KMS-11 (cell line): ENCODE data around the gene ZNF133.

Experiments
- H2AFZ ChIP-seq: fragments of 200-600 bp; sonication (generic); 2 replicates; pipeline ENCODE4 v1.6.1; 2016; ENCODE audit warnings: antibody characterized with exemption, mixed run types, low read depth
- H3K27ac ChIP-seq: fragments of 200-600 bp; sonication (generic); 2 replicates; pipeline ENCODE4 v1.6.1; 2016; ENCODE audit warnings: mild to moderate bottlenecking, mixed run types
- H3K27me3 ChIP-seq: fragments of 200-600 bp; sonication (generic); 2 replicates; pipeline ENCODE4 v1.6.1; 2017; ENCODE audit warnings: mild to moderate bottlenecking, low read depth, mixed run types, moderate library complexity; ENCODE audit not compliant: insufficient read depth
- H3K36me3 ChIP-seq: fragments of 200-600 bp; sonication (generic); 2 replicates; pipeline ENCODE4 v1.6.1; 2017; ENCODE audit warnings: mild to moderate bottlenecking, mixed run types; ENCODE audit not compliant: insufficient read depth
- H3K4me1 ChIP-seq: fragments of 200-600 bp; sonication (generic); 2 replicates; pipeline ENCODE4 v1.6.1; 2016; ENCODE audit warnings: mild to moderate bottlenecking, low read depth, mixed run types; ENCODE audit not compliant: poor library complexity, severe bottlenecking
- H3K4me2 ChIP-seq: fragments of 200-600 bp; sonication (generic); 2 replicates; pipeline ENCODE4 v1.7.0; 2016; ENCODE audit warnings: mild to moderate bottlenecking, mixed run types
- H3K4me3 ChIP-seq: fragments of 200-600 bp; sonication (generic); IDR thresholded peaks from 2 replicates; pipeline ENCODE4 v1.6.1; 2017; ENCODE audit warnings: low read depth, low read length, mixed read lengths; ENCODE audit not compliant: insufficient read depth
- H3K79me2 ChIP-seq: fragments of 200-600 bp; sonication (generic); 2 replicates; pipeline ENCODE4 v1.6.1; 2016; ENCODE audit warnings: low read depth, mixed run types; ENCODE audit not compliant: insufficient read depth
- H3K9ac ChIP-seq: fragments of 200-600 bp; sonication (generic); 2 replicates; pipeline ENCODE4 v1.6.1; 2016; ENCODE audit warnings: mild to moderate bottlenecking, mixed run types
- H4K20me1 ChIP-seq: fragments of 200-600 bp; sonication (generic); 2 replicates; pipeline ENCODE4 v1.6.1; 2016; ENCODE audit warnings: mild to moderate bottlenecking, mixed run types; ENCODE audit not compliant: insufficient read depth
- CTCF ChIP-seq: fragments of 200-600 bp; sonication (generic); conservative IDR thresholded peaks from 2 replicates; pipeline ENCODE4 v1.6.1; 2017; ENCODE audit warnings: low read depth, mild to moderate bottlenecking, antibody characterized with exemption, low read length, moderate library complexity, mixed read lengths

ZNF133 gene

GRCh38 chr20:18314786-18315406 is 26.6 kb downstream of the ZNF133 start:
- Histone ChIP-seq H3K36me3 (no peaks in the 10 kb centered on the region), H3K4me3 (no peak overlapping the region), H3K79me2 (no peaks in the 10 kb centered on the region), H4K20me1 (no peaks in the 10 kb centered on the region), H3K4me1 (no peaks in the 10 kb centered on the region), H3K27ac (no peak overlapping the region), H3K27me3 (no peaks in the 10 kb centered on the region), H3K4me2 (no peak overlapping the region), H3K9ac (no peak overlapping the region), H2AFZ (no peak overlapping the region)
- TF ChIP-seq CTCF, result no peak

- Histone ChIP-seq H3K4me2 (no peak overlapping the region), H3K27ac (no peak overlapping the region), H3K36me3 (no peaks in the 10 kb centered on the region), H3K4me3 (no peak overlapping the region), H4K20me1 (no peaks in the 10 kb centered on the region), H2AFZ (no peak overlapping the region), H3K27me3 (no peaks in the 10 kb centered on the region), H3K4me1 (no peaks in the 10 kb centered on the region), H3K79me2 (no peaks in the 10 kb centered on the region), H3K9ac (no peak overlapping the region)
- TF ChIP-seq CTCF, result no peak
These were observed 27.8 kb downstream of the ZNF133 start for GRCh38 chr20:18316166-18316565.

- H3K79me2 ChIP-seq, result no peaks in the 10 kb centered on the region
- no peaks in the 10 kb centered on the region for H3K27me3 ChIP-seq
- H3K4me2 ChIP-seq, result no peak overlapping the region
- H3K9ac ChIP-seq, result no peak overlapping the region
- H4K20me1 ChIP-seq, result no peaks in the 10 kb centered on the region
- no peaks in the 10 kb centered on the region for H3K36me3 ChIP-seq
- TF ChIP-seq CTCF, result no peak
- no peaks in the 10 kb centered on the region for H3K4me1 ChIP-seq
- no peak overlapping the region for H2AFZ ChIP-seq
- no peak overlapping the region for H3K4me3 ChIP-seq
- H3K27ac ChIP-seq, result no peak overlapping the region
These were observed 33.0 kb downstream of the ZNF133 start for GRCh38 chr20:18321316-18321715.

DNA sequence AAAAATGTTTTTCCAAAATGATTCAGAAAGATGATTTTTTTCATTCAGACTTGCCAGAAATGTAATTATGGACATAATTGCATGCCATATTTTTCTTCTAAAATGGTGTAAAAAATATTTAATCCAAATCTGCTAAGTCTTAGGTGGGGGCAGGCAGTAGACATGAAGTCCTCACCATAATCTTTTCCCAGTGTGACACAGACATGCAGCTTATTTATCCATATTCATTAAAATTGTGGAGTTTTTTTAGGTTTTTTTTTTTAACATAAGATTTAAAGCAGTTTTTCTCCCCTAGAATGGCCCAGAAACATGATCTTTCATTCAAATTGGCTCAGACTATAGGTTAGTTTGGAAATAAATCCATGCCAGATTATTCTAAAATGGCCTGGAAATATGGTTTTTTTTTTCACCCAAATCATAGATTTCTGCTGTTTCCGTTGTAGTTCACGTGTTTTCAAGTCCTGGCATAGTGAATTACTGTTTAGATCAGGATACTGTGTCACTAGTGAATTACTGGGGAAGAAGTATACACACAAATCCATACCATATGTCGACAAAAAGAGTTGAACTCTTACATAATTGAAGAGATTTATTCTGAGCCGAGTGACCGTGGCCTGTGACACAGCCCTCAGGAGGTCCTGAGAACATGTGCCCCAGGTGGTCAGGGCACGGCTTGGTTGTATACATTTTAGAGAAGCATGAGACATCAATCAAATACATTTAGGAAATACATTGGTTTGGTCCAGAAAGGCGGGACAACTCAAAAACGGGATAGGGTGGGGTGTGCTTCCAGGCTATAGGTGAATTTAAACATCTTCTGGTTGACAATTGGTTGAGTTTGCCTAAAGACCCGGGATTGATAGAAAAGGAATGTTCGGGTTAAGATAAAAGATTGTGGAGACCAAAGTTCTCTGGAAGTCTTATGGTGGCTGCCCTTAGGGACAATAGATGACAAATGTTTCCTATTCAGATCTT is 33.9 kb downstream of the ZNF133 start:
- TF ChIP-seq CTCF, result no peak
- Histone ChIP-seq H3K79me2 (no peaks in the 10 kb centered on the region), H3K9ac (no peak overlapping the region), H3K4me1 (no peaks in the 10 kb centered on the region), H3K4me2 (no peak overlapping the region), H4K20me1 (no peaks in the 10 kb centered on the region), H3K36me3 (no peaks in the 10 kb centered on the region), H3K27me3 (no peaks in the 10 kb centered on the region), H3K27ac (no peak overlapping the region), H3K4me3 (no peak overlapping the region), H2AFZ (no peak overlapping the region)
